Activated CD8-positive, alpha-beta memory T cell treated with anti-CD3 and anti-CD28 coated beads, Interleukin-2, amount 50 U/mL, for 24 hours (primary cell): Measurements from ENCODE around the gene GALNT13.

Source experiments
- DNase-seq: peaks from one replicate; pipeline ENCODE4 v3.0.0-alpha.2; 2020; ENCODE audit errors: extremely low read depth

The GALNT13 gene

DNA sequence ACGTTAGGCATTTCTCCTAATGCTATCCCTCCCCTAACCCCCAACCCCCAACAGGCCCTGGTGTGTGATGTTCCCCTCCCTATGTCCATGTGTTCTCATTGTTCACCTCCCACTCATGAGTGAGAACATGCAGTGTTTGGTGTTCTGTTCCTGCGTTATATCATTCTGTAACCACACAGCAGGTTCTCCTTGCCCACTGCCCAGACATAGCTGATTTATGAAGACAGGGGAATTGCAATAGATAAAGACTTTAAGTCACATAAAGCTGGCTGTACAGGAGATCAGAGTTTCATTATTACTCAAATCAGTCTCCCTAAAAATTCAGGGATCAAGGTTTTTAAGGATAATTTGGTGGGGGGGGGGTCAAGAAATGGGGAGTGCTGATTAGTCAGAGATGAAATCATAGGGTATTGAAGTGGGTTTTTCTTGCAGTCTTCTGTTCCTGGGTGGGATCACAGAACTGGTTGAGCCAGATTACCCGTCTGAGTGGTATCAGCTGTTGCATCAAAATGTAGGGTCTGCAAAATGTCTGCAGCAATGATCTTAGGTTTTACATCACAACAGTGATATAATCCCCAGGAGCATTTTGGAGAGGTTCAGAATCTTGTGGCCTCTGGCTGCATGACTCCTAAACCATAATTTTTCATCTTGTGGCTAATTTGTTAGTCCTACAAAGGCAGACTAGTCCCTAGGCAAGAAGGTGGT, 434.7 kb downstream of the GALNT13 start:
- no peak for DNase-seq

DNA sequence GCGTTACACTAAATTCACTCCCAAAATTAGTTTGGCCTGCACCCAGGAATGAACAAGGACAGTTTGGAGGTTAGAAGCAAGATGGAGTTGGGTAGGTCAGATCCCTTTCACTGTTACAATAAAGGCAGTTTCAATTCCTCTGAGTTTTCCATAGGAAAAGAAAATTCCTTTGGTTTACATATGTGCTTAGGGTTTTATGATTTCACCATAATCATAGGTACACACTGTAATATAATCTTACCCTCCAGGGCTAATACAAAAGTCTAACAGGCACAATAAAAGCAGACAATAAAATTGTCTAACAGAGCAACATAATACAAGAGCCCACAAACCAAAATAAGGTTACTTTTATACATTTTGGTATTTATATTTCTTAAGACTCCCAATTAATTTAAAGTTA, 435.3 kb downstream of the GALNT13 start:
- DNase-seq, result no peak

DNA sequence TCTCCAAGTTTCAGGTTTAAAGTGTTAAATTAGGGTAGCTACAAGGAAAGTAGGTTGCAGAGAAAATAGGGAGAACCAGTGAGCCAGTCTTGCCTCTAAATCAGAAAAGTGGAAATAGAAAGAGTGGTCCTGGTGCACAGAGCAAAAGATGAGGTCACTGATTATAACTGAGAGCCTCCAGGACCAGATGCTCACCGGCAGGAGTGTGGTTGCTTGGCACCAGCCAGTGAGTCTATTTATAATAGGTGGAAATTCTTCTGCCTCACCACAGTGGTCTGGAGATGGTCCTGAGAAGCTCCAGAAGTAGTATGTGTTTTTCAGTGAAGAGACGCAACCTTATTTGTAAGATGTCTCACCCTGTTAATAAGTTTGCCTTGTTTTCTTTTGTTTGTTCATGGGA, 452.9 kb downstream of the GALNT13 start:
- no peak for DNase-seq

DNA sequence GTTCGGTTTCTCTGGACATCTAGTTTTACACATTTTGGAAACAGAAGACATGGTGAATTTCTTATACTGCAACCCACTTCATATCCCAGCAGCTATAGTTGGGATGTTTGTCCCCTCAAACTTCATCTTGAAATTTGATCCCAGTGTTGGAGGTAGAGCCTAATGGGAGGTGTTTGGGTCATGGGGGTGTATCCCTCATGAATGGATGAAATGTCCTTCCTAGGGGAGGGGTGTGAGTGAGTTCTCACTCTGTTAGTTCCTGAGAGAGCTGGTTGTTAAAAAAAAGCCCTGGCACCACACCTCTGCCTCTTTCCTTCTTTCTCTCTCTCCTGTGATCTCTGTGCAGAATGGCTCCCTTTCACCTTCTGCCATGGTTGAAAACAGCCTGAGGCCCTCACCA, 457.8 kb downstream of the GALNT13 start:
- DNase-seq, result no peak

DNA sequence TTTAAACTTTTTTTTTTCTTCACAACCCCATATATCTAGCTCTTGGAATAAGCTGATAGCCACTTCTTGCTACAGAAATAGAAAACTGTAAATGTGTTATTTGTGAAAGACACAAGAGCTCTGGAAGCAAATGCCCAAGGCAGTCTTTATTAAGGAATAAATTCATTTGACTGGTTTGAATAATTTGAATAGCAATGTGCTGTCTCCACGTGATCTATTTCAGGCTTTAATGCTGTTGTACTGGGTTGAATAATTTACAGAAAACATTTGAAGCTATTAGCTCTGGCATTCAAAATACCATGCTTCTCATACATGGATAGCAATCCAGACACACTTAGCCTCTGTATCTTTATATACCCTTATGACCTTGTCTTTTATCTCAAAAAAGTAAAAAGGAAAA, 460.1 kb downstream of the GALNT13 start:
- DNase-seq, result no peak

DNA sequence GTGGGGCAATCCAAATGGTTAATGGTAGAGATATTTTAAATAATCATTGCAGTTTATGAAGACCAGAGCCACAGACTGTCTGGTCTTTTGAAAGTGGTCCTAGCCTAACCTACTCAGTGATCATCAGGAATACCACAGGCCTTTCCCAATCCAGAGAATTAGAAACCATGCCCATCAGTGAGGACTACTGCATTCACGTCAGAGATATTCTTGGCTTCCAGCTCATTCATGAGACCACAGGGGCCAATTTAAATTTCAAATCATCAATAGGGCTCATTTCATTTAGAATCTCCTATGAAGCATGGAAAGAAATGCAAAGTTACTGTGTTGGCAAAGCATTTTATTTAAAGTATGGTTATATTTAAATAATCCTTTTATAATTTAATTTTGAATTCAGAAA, 464.5 kb downstream of the GALNT13 start:
- DNase-seq, result no peak

DNA sequence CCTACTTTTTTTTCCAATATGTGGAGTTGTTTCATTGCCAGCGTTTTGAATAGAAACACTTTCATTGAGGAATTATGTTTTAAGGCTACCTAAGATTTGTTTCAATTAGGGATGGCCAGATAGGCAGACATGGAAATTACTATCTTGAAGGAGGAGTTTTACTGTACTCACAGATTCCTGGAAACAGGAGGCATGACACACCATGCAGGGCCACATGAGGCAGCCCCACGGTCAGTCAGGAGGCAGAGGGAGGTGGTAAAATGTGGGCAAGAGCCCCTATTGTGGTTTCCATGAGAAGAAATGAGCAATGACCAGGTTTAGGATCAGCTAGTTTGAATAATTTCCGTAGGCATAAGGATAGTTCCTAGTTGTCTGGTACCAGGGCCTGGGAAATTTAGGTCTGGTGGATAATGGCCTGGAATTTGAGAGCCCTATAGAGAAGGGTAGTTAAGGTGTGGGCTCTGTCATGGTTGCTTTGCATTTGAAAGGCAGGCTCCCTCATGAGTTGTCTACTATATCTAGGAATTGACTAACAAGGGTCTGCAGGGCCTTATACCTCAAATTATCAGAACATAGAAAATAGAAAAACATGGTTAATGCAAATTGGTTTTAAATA, 466.7 kb downstream of the GALNT13 start:
- DNase-seq, result no peak

DNA sequence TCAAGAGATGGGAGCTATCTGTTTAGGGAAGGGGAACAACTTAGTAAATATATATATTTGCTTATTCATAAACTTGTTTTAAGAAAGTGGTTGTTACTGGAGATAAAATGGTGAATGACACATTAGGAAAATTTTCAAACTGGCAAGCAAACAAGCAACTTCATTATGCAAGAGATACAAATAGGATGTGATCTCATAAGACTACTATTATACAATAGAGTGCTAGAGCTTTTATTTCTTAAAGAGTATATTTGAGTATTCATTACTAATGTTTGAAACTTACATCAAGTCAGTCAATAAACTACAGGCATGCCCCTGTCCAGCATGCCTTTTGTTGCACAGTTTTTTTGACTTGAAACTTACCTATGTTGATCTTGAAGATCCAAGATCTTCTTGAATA, 471.6 kb downstream of the GALNT13 start:
- no peak for DNase-seq

DNA sequence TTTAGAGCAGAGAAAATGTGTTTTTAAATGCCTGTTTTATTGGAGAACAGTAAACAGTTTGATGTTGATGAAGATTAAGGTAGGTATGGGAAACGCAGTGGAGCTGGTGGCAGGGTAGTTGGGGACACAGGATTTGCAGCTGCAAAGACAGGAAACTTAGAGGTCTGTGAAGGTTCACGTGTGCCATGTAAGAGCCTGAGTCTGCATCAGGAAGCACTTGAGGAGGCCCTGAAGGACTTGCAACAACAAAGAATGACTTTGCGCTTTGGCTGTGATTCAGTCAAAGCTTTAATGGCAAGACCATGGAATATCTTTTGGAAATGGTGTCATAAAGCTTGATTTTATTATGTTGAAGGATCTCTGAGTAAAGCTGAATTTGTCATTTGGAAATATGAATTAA, 479.2 kb downstream of the GALNT13 start:
- no peak for DNase-seq

DNA sequence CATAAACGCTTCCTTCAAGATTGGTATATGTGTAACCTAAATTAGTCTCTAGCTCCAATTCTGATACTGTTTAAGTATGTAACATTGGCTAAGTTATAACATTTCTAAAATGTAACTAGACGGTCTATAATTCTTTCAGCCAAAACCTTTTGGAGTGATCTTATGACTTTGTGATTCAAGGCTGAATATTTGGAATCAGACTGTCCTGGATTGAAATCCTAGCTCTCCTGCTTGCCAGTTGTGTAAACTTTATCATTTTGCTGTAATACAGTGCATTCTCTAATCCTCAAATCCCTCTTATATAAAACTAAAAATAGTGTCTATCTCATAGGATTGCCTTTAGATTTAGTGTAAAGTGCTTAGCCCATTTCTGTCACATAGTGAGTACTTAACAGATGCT, 489.6 kb downstream of the GALNT13 start:
- no peak for DNase-seq

DNA sequence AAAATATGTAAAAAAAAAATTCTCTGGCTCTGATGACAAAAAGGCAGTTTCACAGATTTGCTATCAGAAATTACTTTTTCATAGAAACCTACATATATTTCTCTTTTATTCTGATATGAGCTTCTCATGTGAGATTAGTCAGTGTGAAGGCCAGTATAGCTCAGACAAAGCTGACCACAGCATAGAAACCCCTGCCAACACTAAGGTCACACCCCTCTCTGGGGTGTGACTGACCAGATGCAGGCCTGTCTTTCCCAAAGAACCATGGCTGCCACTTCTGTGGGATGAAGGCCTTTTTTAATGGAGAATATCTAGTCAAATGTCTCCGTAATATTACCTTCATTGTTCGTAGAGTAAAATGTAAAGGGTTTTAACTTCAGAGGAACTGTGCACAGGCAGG, 496.4 kb downstream of the GALNT13 start:
- DNase-seq, result no peak

DNA sequence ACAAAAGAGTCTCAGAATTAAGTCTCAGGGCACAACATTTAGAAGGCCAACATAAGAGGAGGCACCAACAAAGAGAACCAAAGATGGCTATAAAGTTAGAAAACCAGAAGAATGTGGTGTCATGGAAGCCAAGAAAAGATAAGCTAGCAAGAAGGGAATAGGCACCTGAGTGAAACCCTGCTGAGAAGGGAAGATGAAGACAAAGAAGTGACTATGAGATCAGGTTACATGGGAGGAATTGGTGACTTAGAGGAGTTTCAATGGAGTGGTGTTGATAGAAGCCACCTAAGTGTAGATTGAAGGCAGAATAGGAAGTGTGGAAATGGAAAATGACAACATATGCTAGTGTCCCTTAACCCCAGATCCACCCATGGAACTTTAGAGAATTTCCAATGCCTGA, 499.2 kb downstream of the GALNT13 start:
- no peak for DNase-seq

DNA sequence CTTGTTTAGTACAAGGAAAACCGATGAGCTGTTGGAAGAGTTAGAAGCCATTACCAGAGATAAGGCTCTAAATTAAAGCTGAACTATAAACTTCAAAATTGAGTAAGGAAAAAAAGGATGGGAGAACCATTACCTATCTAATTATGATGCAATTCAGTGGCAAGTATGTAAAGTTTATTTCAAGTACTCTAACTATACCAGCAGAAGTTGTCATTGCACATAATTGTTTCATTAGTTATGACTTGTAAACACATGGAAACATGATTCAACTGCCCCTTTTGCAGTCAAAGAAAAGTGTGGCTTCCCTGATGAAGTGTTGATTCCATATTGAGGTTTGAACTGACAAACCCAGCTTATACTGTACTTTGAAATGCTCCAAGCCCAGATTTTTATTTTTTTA, 502.7 kb downstream of the GALNT13 start:
- no peak for DNase-seq

DNA sequence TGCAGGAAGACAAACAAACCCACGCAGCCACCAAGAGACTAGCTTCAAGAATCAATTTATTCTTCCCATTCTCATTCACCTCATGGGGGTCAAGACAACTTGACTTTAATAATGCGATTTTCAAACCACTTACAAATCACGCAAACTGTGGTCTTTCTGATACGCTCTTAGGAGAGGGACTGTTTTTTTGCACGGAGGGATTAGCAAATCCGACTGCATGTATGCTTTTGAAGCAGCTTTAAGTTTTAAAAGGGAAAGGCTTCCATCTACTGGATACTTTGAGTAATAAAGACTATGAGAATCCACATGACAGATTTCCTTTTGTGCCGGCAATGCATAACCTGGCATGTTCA, 503.8 kb downstream of the GALNT13 start:
- no peak for DNase-seq

DNA sequence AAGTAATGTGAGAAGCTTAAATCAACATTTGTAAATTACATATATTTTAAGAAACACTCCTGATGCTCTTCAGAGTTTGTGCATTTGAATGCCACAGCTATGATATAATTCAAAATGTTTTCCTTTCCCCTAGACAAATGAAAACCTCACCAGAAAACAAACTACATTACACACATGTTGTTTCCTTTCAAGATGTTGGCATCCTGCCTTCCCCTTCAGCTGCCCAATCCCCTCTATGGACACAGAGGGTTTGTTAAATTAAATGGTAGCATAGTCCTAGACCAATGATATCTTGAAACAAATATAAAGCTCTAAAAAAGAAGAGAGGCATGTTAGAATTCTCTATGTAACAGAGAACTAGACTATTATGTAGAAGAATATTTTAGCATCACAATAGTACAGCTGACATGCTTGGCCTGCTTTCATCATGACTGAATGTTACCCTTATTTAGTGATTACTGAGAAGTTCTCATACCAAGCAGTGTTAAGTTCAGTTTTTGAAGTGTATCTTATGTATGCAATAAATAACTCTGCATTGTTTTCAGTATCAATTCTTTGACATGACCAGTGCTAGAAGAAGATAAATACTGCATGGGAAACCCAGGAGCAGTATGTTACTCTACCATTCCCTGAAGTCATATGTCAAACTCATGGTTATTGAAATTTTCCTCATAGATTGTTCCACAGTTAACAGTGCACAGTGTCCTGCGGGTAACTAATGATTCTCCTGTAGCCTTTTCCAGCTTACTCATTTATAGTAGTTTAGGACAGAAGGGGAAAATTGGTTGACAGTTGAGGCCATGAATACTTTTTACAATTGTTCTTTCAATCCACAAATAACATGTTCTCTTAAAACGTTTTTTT, 510.4 kb downstream of the GALNT13 start:
- no peak for DNase-seq

DNA sequence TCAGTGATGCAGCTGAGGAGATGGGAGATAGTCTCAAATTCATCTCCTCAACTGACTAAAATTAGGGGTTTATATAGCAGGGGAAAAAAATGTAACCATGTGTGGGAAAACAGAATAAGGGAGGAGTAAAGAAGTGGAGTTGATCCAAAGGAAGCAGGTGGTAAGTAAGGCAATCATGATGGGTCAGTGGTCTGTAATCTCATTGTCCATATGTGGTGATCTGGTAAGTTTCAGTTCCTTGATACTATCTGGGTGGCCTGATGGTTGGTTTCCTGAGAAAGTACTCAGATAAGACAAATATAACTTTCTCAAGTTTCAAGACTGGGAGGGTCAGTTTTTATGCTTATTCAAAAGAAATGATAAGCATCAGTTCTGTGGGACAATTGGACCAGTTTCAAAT, 514.5 kb downstream of the GALNT13 start:
- no peak for DNase-seq

DNA sequence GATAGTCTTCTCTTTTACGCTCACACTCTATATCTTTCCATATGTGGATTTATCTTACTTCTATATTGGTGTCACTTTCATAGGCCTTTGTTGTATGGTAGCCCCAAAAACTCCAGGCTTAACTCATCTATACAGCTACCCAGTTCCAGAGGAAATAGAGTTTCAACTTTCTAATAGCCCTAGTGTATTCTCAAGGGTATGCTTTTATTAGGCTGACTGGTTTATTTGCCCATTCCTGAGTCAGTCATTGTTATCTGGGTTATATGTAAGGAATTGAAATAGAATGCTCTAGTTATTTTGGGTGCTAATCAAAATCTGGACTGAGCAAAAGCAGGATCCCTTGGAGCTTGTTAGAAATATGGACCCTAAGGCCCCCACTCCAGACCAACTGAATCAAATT, 519.3 kb downstream of the GALNT13 start:
- no peak for DNase-seq

DNA sequence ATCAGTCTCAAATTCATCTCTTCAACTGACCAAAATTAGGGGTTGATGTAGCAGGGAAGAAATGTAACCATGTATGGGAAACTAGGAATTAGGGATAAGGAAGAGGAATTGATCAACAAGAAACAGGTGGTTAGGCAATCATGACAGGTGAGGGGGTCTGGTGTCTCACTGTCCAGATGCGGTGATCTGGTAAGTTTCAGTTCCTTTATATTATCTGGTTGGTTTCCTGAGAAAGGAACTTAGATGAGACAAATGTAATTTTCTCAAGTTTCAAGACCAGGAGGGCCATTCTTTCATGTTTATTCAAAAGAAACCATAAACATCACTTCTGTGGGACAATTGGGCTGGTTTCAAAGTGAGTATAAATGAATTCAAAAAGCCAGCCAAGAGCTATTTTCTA, 520.5 kb downstream of the GALNT13 start:
- no peak for DNase-seq

DNA sequence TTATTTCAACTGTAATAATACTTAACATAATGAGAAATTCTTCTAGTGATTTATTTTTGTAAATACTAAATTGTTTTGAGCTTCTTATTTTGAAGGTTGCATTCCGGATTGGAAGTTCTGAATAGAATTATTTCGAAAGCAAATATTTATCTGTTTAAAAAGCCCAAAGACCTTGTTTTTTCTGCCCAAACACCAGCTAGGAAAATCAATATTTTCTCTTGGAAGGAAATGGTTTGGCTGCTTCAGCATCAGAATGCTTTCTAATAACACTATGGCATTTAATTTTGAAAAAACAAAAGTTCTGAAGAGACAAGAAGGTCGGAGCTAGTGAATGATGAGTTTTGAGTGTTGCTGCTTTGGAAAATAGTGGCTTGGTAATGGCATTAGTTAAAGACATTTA, 522.9 kb downstream of the GALNT13 start:
- DNase-seq, result no peak

DNA sequence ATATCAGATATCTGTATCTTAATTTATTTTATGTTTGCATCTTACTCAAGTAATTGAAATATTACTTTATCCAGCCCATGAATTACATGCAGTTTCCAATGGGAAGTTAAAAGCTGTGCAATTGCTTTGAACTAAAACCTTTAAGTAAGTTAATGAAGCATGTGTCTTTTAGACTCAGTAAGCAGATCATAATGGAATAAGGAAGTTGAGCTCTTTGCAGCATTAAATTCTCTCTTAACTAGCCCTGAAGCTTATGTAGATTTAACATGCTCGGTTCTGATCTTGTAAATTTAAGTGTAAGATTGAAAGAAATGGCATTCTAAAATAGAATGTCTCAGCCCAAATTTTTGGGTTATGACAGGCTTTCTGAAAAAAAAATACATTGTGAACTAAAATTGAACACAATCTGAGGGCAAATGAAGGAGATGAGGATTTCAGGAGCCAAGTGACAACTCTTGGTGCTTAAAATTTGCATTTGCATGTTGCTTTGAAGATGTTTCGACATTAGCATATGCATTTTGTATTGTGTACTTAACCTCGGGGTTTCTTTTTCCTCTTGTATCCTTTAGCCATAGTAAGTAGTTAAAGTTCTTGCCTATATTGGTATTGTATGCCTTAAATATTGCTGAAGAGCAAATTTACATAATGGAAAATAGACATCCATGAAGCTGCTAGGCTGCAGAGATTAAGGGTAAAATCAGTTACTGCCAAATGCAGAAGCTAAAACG, 529.0 kb downstream of the GALNT13 start:
- DNase-seq, result no peak

DNA sequence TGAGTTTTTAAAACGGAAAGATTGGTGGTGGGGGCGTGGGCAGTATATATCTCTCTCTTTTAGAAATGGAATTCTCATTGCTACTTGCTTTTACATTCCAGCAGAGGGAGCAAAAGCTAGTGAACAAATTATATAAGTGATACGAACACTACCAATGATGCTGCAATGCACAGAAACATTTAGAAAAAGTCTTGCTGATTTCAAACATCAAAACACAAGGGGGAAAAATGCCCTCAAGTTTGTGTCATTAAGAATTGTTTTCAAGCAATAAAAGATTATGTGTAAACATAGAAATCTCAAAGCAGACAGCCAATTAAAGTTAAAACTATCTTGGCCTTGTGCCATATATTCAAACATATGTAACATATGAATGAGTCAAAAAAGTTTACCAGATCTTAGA, 530.5 kb downstream of the GALNT13 start:
- no peak for DNase-seq

DNA sequence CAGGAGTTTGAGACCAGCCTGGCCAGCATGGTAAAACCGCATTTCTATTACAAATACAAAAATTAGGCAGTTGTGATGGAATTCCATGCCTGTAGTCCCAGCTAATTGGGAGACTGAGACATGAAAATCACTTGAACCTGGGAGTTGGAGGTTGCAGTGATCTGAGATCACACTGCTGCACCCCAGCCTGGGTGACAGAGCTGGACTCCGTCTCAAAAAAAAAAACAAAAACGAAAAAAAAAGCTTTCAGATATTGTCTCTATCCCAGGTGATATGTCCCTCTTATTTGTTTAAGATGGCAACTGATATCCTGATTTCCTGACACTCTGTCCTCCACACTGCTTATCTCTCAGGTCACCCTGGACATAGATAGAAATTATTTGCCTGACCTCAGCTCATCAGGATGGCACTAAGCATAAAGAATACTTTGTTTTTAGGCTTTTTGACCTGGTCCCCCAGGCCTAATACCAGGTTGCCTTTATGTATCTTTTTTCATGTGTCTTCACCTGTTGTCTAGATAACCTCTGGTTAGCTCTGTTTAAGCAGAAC, 531.6 kb downstream of the GALNT13 start:
- DNase-seq, result no peak
